ENCODE data around the gene TGFBR3.

The TGFBR3 gene

DNA sequence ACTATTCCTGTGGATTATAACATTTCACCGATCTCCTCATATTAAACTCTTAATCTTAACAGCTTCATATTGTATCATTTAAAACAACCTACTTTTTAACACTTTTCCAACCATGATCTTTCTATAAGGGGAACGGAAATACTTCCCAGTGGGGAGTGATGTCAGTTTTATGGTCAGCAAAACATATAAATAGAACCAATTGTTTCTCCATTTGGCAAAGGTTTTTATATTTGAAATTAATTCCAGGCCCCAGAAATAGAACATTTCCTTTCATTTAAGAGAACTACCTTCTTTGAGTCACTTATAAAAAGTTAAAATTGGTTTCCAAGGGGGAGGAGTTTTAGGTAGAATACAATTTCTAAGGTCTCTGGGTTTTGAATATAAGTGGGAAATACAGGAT, 189.6 kb downstream of the TGFBR3 start:
- H3K4me3 ChIP-seq (ENCODE audit: low read depth, low read length) = no peak overlapping the region
- TF ChIP-seq CTCF (IDR thresholded peaks at IDR 0.05; ENCODE audit: control insufficient read depth, extremely low read depth, insufficient read depth) = no peak
- no peak for DNase-seq (ENCODE audit: low read depth)

- TF ChIP-seq CTCF (IDR thresholded peaks at IDR 0.05; ENCODE audit: control insufficient read depth, extremely low read depth, insufficient read depth) = no peak
- H3K4me3 ChIP-seq (ENCODE audit: low read depth, low read length) = no peak overlapping the region
- DNase-seq (ENCODE audit: low read depth) = no peak
Measured at GRCh38 chr1:91693557-91693956, 192.4 kb downstream of the TGFBR3 start.

GRCh38 chr1:91691525-91691924, 194.4 kb downstream of the TGFBR3 start:
- TF ChIP-seq CTCF (IDR thresholded peaks at IDR 0.05; ENCODE audit: control insufficient read depth, extremely low read depth, insufficient read depth) = no peak
- DNase-seq (ENCODE audit: low read depth) = no peak
- no peak overlapping the region for H3K4me3 ChIP-seq (ENCODE audit: low read depth, low read length)

- DNase-seq (ENCODE audit: low read depth) = peak; percentile 7
- peak overlapping the region; percentile 19; the same call in 1 of the 2 replicates for H3K4me3 ChIP-seq (ENCODE audit: low read depth, low read length)
- no peak for TF ChIP-seq CTCF (IDR thresholded peaks at IDR 0.05; ENCODE audit: control insufficient read depth, extremely low read depth, insufficient read depth)
Measured at GRCh38 chr1:91689641-91690481, 196.1 kb downstream of the TGFBR3 start.

DNA sequence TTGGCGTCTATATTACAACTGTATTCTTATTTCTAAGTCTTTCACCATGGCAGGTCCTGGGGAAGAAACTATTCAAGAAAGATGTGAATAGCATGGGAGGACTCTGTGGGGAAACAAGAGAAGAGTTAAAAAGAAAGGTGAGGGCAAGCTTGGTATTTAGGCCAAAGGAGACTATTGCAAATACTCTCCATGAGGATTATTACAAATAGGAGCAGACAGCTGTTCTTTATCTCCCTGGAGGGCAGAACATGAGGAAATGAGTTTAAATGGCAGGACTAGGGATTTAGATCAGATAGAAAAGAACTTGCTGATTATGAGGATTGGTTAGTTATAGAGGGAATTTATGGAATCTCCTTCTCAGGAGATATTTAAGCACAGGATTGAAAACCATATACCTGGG, 198.5 kb downstream of the TGFBR3 start:
- H3K4me3 ChIP-seq (ENCODE audit: low read depth, low read length) = no peak overlapping the region
- no peak for DNase-seq (ENCODE audit: low read depth)
- TF ChIP-seq CTCF (IDR thresholded peaks at IDR 0.05; ENCODE audit: control insufficient read depth, extremely low read depth, insufficient read depth) = no peak

- DNase-seq (ENCODE audit: low read depth) = peak; percentile 67
- TF ChIP-seq CTCF (IDR thresholded peaks at IDR 0.05; ENCODE audit: control insufficient read depth, extremely low read depth, insufficient read depth) = no peak
- no peak overlapping the region for H3K4me3 ChIP-seq (ENCODE audit: low read depth, low read length)
Measured at GRCh38 chr1:91685994-91686393, 200.0 kb downstream of the TGFBR3 start.

All from LNCaP clone FGC (cell line).